ENCODE measurements around the gene LMOD2. TPM values are rescaled to one million over a fixed set of nuclear protein-coding genes. Genes with fewer than 3 reads are reported as not detected.

The LMOD2 gene
- total and polyA plus RNA-seq, 9 of the 15 experiments (the other 6 are each of a cell fraction or from before 2014, with no cell fraction given), result 0.04 TPM; not detected in 8

- TF ChIP-seq NCOA2 (IDR thresholded peaks at IDR 0.05; ENCODE audit: partially characterized antibody in 2 of 2) (no peak), MGA (IDR thresholded peaks at IDR 0.05) (peak; percentile 8; the same call in 1 of the 2 replicates), ETS2 (tag; IDR thresholded peaks at IDR 0.05; ENCODE audit: borderline replicate concordance, poor library complexity, severe bottlenecking) (no peak), ZNF134 (CRISPR knock-in tag; conservative IDR thresholded peaks at IDR 0.05) (no peak), ELF2 (CRISPR knock-in tag; IDR thresholded peaks at IDR 0.05) (no peak), ELK1 (CRISPR knock-in tag; IDR thresholded peaks at IDR 0.05) (no peak), ILF3 (IDR thresholded peaks at IDR 0.05; ENCODE audit: borderline replicate concordance) (0 out of 2 replicates have a peak, but pooled peaks have one; percentile 5), NR3C1 (CRISPR knock-in tag; IDR thresholded peaks at IDR 0.05) (no peak)
Measured at GRCh38 chr7:123682690-123683089, 27.0 kb downstream of the LMOD2 start (continued).
